ENCODE results near the gene ZNF777.
"Not testable (repeated sequence)": the region's sequence is repeated elsewhere in the genome, so short reads cannot be mapped to it uniquely, and the experiment has no call there.

Gene ZNF777

GRCh38 chr7:149449897-149450296 is 11.0 kb downstream of the ZNF777 start:
- no peak for FAIRE-seq

GRCh38 chr7:149448961-149449360 is 11.9 kb downstream of the ZNF777 start:
- FAIRE-seq, result no peak

DNA sequence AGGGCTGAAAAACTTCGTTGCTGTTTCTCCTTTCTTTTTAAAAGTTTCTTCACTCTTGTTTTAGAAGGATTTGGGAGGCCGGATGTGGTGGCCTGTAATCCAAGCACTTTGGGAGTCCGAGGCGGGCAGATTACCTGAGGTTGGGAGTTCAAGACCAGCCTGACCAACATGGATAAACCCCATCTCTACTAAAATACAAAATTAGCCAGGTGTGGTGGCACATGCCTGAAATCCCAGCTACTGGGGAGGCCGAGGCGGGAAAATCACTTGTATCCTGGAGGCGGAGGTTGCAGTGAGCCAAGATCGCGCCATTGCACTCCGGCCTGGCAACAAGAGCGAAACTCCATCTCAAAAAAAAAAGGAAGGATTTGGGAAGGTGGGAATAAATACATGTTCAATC is 14.8 kb downstream of the ZNF777 start:
- FAIRE-seq, result not testable (repeated sequence)

DNA sequence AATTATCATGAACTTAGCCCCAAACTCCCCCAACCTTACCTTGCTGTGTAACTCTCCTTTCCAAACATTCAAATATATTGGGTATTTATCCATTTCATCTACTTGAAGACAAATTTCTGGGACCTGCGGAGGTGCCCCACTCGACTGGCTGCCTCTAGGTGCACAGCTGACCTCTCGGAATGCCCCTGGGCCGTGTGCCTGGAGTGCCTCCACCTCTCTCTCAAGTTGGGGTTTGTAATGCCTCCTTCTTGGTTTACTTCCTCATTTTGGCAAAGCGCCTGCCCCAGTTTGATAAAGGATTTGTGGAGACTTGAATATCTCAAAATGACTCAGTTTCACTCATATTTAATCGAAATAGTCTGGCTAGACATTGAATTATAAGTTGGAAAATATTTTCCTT is 16.6 kb downstream of the ZNF777 start:
- no peak for FAIRE-seq

GRCh38 chr7:149443523-149443922 is 17.3 kb downstream of the ZNF777 start:
- no peak for FAIRE-seq

DNA sequence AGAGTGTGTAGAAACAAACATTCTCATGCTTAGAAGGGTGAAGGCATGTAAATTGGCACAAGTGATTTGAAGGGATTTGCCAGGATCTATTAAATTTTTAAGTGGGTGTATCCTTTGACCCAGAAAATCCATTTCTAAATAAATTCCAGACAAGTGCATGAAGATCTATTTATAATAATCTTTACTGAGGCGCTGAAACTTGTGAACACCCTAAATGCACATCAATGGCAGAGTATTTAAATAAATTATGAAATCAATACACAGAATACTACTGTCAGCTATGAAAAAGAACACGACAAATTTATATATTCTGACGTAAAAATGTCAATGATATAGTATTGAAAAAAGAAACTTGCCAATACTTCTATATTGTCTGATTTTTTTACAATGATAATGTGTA is 17.9 kb downstream of the ZNF777 start:
- no peak for FAIRE-seq

DNA sequence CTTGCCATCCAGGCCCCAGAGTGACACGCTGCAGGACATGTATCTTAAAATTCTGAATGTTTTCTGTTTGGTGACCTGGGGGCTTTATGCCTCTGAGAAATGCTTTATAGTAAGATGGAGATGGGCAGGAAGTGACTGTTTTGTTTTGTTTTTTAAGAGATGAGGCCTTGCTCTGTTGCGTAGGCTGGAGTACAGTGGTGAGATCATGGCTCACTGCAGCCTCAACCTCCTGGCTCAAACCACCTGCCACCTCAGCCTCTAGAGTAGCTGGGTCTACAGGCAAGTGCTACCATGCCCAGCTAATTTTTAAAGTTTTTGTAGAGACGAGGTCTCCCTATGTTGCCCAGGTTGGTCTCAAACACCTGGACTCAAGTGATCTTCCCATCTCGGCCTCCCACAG is 20.6 kb downstream of the ZNF777 start:
- FAIRE-seq, result no peak

DNA sequence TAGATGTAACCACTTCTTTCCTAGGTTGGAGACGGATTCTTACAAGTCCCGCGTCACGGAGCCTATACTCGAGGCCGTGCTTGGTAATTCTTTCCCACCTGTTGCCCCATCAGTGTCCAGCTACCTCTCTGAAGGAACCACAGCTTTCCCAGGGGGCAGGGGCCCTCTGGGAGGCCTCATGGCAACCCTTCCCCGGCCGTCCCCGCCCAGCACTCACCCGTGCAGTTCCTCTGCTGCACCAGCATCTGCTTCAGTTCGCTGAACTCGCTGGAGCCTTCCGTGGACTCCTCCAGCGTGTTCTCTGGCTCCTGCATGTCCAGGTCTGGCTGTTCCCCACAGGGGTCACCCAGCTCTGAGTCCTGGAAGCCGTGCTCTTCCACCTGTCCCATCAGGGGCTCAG is 24.5 kb downstream of the ZNF777 start:
- FAIRE-seq, result no peak

- no peak for FAIRE-seq
Measured at GRCh38 chr7:149433124-149433523, 27.7 kb downstream of the ZNF777 start.

- no peak for FAIRE-seq
Measured at GRCh38 chr7:149432121-149432691, 28.7 kb downstream of the ZNF777 start.

GRCh38 chr7:149431486-149432120 is 29.3 kb downstream of the ZNF777 start:
- no peak for FAIRE-seq

- no peak for FAIRE-seq
Measured at GRCh38 chr7:149430192-149430591, 30.7 kb downstream of the ZNF777 start.

DNA sequence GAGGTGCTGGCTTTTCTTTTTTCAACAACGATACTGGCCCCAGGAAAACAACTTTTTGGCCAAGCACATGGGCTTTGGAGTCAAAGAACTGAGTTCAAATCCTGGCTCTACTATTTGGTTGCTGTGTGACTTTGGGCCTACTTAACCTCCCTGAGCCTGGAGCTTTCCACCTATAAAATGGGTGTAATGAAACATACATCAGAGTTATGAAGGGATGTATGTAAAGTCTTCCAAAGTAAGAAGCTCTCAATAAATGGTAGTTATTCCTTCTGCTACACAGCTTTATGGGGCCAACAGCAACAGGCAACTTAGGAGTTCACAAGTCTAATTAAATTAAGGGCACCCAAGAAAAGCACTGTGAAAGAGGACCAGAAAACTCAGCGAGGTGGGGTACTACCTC is 33.0 kb downstream of the ZNF777 start:
- no peak for FAIRE-seq

- FAIRE-seq, result no peak
Measured at GRCh38 chr7:149427096-149427680, 33.7 kb downstream of the ZNF777 start.

DNA sequence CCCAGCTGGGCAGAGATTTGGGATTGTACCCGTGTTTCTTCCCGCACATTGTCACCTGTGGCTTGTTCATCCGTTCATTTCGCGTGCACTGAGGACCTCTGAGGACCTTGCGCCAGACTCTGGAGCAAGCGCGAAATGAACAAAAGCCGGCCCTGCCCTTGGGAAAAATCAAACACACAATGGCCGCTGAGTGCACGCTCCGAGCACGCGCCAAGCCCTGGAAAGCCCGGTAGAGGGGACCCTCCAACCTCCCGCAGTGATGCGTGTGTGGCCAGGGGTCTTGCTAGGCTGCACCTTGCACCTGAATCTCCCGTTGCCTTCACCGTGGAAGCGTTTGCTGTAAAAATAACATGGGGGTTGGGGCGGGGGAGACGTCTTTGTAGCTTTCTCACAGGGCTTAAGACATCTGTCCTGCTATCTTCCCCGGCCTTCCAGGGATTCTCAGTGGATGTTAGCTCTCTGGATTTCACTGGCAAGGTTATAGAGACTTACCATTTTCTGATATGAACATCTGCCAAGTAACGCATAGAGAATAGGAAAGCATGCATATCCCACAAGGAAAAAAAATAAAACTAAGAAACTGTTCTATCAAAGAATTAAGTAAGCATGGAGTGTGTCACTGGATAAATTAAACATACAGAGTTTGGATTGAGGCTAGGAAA is 37.3 kb downstream of the ZNF777 start:
- FAIRE-seq, result no peak

- no peak for FAIRE-seq
Measured at GRCh38 chr7:149422914-149423301, 38.0 kb downstream of the ZNF777 start.

GRCh38 chr7:149422162-149422913 is 38.5 kb downstream of the ZNF777 start:
- FAIRE-seq, result no peak

DNA sequence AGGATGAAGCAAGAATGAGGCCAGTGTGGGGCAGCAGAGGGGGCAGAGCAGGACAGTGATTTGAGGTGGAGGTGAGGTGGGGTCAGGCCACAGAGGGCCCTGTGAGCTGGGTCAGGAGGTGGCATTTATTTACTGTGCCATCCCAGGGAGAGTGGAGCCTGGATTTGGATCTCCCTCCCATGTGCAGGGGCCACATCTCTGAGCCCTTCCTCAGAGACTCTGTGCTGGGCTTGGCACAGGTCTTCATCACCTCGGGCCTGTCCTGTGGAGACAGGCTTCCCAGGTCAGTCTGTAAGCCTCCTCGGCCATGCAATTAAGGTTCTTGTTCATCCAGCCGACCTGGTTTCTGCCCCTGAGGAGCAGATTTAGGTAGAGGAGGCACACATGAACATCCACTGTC is 40.9 kb downstream of the ZNF777 start:
- no peak for FAIRE-seq

- FAIRE-seq, result no peak
Measured at GRCh38 chr7:149415391-149416071, 45.3 kb downstream of the ZNF777 start.

DNA sequence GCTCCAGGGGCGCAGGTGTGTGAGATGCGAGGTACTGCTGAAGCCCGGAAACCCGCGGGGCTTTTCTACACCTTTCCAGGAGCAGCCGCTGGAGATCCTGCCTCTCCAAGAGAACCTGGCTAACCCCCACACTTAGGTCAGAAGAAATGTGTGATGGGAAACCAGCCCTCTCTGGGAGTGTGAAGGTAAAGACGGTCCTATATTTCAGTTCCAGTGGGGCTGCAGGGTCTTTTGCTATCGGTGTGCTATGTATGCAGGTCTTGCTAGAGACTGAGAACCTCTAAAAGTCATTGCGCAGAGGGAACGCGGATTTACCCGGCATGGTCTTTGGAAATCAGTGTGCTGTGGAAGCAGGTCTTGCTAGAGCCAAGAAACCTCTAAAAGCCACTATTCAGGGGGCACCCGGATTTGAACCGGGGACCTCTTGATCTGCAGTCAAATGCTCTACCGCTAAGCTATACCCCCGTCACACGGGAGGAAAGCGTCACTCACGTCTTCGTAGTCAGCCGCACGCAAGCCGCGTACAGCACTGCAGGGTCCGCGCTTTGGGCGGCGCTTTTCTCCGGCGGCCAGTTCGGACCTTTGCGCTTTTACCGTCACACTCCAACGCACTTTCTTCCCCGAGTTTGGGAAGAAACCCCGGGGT is 46.0 kb downstream of the ZNF777 start:
- no peak for FAIRE-seq

DNA sequence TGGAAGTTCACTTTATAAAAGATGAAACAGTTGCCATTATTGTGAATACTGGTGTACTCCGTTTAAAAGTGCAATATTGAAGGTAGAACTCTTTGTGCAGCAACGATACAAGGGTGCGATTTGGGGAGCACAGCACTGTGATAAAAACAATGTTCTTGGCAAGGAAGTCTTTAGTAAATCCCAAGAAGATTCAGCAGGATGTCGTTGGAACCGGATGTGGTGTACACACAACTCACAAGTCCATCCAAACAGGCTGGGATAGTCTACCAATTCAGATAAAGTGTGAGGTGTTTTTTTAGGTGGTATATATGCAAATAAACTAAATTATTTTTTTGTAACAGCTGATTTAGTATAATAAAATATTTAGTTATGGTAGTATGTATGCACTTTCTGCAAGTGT is 46.7 kb downstream of the ZNF777 start:
- no peak for FAIRE-seq

DNA sequence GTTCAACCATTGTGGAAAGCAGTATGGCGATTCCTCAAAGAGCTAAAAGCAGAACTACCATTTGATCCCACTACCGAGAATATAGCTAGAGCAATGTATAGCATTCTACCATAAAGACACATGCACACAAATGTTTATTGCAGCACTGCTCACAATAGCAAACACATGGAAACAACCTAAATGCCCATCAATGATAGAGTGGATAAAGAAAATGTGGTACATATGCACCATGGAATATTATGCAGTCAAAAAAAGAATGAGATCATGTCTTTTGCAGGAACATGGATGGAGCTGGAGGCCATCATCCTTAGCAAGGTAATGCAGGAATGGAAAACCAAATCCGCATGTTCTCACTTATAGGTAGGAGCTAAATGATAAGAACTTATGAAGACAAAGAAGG is 47.8 kb downstream of the ZNF777 start:
- FAIRE-seq, result not testable (repeated sequence)

Measured in colon (tissue), 2 donors.